ENCODE data around the gene SPHK2.

Gene SPHK2

DNA sequence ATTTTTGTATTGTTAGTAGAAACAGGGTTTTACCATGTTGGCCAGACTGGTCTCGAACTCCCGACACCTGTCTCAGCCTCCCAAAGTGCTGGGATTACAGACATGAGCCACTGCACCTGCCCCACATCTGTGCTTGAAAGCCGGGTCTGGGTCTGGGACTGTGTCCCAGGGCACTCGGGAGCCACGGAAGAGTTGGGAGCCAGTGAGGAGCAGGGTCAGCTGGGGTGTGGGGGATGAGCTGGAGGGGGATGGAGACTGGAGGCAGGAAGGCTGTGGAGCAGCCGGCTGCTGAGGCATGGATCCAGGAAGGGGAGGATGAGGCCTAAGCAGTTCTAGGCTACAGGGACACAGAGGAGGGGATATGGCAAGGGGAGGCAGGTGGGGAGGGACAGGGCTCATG, 23.5 kb upstream of the SPHK2 start:
- TF ChIP-seq, protein P1, sequence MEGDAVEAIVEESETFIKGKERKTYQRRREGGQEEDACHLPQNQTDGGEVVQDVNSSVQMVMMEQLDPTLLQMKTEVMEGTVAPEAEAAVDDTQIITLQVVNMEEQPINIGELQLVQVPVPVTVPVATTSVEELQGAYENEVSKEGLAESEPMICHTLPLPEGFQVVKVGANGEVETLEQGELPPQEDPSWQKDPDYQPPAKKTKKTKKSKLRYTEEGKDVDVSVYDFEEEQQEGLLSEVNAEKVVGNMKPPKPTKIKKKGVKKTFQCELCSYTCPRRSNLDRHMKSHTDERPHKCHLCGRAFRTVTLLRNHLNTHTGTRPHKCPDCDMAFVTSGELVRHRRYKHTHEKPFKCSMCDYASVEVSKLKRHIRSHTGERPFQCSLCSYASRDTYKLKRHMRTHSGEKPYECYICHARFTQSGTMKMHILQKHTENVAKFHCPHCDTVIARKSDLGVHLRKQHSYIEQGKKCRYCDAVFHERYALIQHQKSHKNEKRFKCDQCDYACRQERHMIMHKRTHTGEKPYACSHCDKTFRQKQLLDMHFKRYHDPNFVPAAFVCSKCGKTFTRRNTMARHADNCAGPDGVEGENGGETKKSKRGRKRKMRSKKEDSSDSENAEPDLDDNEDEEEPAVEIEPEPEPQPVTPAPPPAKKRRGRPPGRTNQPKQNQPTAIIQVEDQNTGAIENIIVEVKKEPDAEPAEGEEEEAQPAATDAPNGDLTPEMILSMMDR (IDR thresholded peaks at IDR 0.05; ENCODE audit: control insufficient read depth, insufficient read depth, low read depth, low read length, missing control alignments) = no peak
- H3K4me3 ChIP-seq (ENCODE audit: control insufficient read depth, low read depth, low read length) = no peak overlapping the region
- no peak for DNase-seq (ENCODE audit: low read depth)

DNA sequence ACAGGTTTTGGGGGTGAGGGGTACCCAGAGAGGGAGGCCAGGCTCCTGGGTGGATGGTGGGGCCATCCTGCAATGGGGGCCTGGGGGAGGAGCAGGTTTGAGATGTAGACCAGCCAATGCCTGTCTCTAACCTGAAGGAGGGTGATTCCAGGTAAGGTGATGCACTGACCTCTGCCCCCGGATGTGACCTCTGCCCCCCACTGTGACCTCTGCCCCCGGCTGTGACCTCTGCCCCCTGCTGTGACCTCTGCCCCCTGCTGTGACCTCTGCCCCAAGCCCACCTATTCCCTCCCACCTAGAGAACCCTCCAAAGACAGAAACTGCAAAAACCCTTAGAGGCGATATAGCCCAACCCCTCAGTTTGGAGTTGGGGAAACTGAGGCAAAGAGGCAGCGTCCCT, 23.1 kb upstream of the SPHK2 start:
- TF ChIP-seq, protein P1 (IDR thresholded peaks at IDR 0.05; ENCODE audit: control insufficient read depth, insufficient read depth, low read depth, low read length, missing control alignments) = no peak
- no peak overlapping the region for H3K4me3 ChIP-seq (ENCODE audit: control insufficient read depth, low read depth, low read length)
- DNase-seq (ENCODE audit: low read depth) = no peak

DNA sequence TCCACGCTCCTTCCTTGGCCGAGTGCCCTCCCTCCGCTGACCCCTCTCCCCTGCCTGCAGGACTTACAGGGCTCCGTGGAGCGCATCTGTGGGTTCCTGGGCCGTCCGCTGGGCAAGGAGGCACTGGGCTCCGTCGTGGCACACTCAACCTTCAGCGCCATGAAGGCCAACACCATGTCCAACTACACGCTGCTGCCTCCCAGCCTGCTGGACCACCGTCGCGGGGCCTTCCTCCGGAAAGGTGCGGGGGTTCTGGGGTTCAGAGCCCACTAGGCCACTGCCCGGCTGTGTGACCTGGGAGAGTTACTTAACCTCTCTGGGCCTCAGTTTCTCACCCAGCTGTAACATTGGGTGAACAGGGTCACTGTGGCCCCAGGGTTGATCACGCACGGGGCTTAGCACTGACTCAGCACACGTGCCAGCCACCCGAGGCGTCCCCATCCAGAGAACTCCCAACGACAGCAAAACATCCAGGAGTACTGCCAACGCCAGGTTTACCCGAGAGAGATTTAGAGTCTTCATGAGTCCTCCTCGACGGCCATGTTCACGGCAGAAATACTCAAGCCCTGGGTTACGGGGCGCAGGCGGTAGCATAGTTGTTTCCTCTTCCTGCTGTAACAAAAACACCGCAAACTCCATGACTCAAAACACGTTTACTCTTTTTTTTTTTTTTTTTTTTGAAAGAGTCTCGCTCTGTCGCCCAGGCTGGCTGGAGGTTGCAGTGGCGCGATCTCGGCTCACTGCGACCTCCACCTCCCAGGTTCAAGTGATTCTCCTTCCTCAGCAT, 22.4 kb upstream of the SPHK2 start:
- DNase-seq (ENCODE audit: low read depth) = no peak
- TF ChIP-seq, protein P1 (IDR thresholded peaks at IDR 0.05; ENCODE audit: control insufficient read depth, insufficient read depth, low read depth, low read length, missing control alignments) = no peak
- no peak overlapping the region for H3K4me3 ChIP-seq (ENCODE audit: control insufficient read depth, low read depth, low read length)

DNA sequence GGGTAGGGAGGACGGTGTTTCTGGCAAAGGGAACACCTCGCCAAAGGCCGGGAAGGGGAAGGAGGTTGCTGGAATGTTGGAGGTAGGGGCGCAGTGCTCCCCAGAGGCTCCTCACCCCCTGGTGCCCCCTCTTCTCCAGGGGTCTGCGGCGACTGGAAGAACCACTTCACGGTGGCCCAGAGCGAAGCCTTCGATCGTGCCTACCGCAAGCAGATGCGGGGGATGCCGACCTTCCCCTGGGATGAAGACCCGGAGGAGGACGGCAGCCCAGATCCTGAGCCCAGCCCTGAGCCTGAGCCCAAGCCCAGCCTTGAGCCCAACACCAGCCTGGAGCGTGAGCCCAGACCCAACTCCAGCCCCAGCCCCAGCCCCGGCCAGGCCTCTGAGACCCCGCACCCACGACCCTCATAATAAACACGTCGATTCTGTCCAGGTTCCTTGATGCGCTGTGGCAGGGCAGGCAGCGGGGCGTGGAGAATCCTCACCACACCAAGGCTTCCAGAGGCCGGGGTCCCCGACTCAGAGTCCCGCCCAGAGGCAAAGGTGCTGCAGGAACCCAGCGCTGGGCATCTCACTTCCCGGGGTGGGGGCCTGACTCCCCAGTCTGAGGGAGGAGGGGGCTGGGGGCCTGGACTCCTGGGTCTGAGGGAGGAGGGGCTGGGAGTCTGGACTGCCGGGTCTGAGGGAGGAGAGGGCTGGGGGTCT, 20.2 kb upstream of the SPHK2 start:
- TF ChIP-seq, protein P1 (IDR thresholded peaks at IDR 0.05; ENCODE audit: control insufficient read depth, insufficient read depth, low read depth, low read length, missing control alignments) = no peak
- DNase-seq (ENCODE audit: low read depth) = no peak
- H3K4me3 ChIP-seq (ENCODE audit: control insufficient read depth, low read depth, low read length) = no peak overlapping the region

DNA sequence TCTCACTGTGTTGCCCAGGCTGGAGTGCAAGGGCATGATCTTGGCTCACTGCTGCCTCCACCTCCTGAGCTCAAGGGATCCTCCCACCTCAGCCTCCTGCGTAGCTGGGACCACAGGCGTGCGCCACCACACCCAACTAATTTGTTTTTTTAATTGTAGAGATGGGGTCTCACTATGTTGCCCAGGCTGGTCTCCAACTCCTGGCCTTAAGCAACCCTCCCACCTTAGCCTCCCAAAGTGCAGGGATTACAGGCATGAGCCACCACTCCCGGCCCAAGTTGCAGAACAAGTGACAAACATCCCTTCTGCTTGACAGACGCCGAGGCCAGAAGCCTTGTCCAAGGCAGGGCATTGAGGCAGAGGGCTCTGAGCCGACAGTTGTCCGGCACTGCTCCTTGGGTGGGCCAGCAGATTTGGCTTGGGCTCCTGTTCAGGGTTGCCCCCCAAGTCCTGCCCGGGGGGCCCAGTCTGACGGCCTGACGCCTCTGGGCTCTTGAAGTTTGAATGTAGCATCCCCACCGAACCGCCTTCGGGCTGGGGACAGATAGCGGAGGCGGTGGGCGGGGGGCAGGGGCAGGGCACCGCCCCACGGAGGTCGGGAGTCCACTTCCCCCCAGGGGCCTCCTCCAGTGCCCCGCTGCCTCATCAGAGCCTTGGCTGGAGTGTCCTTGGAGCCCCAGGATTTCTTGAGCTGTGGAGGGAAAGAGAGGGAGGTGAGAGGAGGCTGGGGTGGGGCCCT, 18.5 kb upstream of the SPHK2 start:
- no peak for DNase-seq (ENCODE audit: low read depth)
- TF ChIP-seq, protein P1 (IDR thresholded peaks at IDR 0.05; ENCODE audit: control insufficient read depth, insufficient read depth, low read depth, low read length, missing control alignments) = no peak
- no peak overlapping the region for H3K4me3 ChIP-seq (ENCODE audit: control insufficient read depth, low read depth, low read length)

DNA sequence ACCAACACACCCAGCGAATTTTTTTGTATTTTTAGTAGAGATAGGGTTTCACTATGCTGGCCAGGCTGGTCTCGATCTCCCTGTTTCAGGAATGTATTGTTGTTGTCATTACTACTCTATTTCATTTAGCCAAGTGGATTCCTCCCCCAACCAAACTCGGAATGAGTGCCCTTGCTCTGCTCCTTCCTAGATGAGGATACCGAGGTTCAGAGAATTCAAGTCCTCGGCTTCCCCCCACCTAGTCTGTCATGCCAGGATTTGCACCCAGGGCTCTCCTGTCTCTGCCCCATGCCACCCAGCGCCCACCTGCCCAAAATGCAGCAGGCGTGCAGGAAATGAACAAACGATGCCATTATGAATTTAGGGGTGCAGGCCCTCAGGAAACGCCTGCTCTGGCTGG, 16.3 kb upstream of the SPHK2 start:
- TF ChIP-seq, protein P1 (IDR thresholded peaks at IDR 0.05; ENCODE audit: control insufficient read depth, insufficient read depth, low read depth, low read length, missing control alignments) = no peak
- no peak overlapping the region for H3K4me3 ChIP-seq (ENCODE audit: control insufficient read depth, low read depth, low read length)
- no peak for DNase-seq (ENCODE audit: low read depth)

Data from AG09309 (cell line).